Trophoblast cell (in vitro differentiated cells and primary cell): ENCODE data around the gene FAM117B.
A peak's percentile ranks its signal among the peaks of the same experiment; 100 is the strongest.

ENCODE experiments used
- DNase-seq, 2 donors: peaks; one replicate each; pipeline ENCODE4 v3.0.0-alpha.2; 2016
- H2AFZ ChIP-seq: 2 replicates; pipeline ENCODE4 v1.6.1; 2013; ENCODE audit warnings: low read length, moderate library complexity, mild to moderate bottlenecking; ENCODE audit not compliant: insufficient read depth, poor library complexity
- H2AK5ac ChIP-seq: 2 replicates; pipeline ENCODE4 v1.6.1; 2013; ENCODE audit warnings: mild to moderate bottlenecking, low read length
- H2BK120ac ChIP-seq: 2 replicates; pipeline ENCODE4 v1.6.1; 2013; ENCODE audit warnings: low read length, mild to moderate bottlenecking, moderate library complexity; ENCODE audit not compliant: insufficient read depth, poor library complexity
- H2BK12ac ChIP-seq: 2 replicates; pipeline ENCODE4 v1.6.1; 2013; ENCODE audit warnings: mild to moderate bottlenecking, low read length, moderate library complexity
- H2BK5ac ChIP-seq: 2 replicates; pipeline ENCODE4 v1.6.1; 2013; ENCODE audit warnings: low read length, low read depth, moderate library complexity, mild to moderate bottlenecking; ENCODE audit not compliant: poor library complexity
- H3K14ac ChIP-seq: 2 replicates; pipeline ENCODE4 v1.6.1; 2013; ENCODE audit warnings: mild to moderate bottlenecking, low read length
- H3K18ac ChIP-seq: 2 replicates; pipeline ENCODE4 v1.6.1; 2013; ENCODE audit warnings: mild to moderate bottlenecking, low read length
- H3K23ac ChIP-seq: 2 replicates; pipeline ENCODE4 v1.6.1; 2013; ENCODE audit warnings: low read length
- H3K27ac ChIP-seq: 2 replicates; pipeline ENCODE4 v1.5.1; 2013; ENCODE audit warnings: low read depth, mild to moderate bottlenecking, inconsistent platforms, low read length, moderate library complexity
- H3K27me3 ChIP-seq: 2 replicates; pipeline ENCODE4 v1.6.1; 2013; ENCODE audit warnings: inconsistent platforms, mild to moderate bottlenecking, low read length, moderate library complexity; ENCODE audit not compliant: insufficient read depth
- H3K36me3 ChIP-seq, 2 experiments: 1 replicate in 1 of 2; 2 replicates in 1 of 2; pipeline ENCODE4 v1.6.1; 2013; ENCODE audit warnings: low read length in 2 of 2, mild to moderate bottlenecking in 2 of 2, moderate library complexity in 1 of 2; ENCODE audit not compliant: insufficient read depth in 2 of 2, control insufficient read depth in 1 of 2
- H3K4ac ChIP-seq: 2 replicates; pipeline ENCODE4 v1.6.1; 2013; ENCODE audit warnings: low read depth, mild to moderate bottlenecking, low read length, moderate library complexity
- H3K4me1 ChIP-seq, 2 experiments: 1 replicate in 1 of 2; 2 replicates in 1 of 2; pipeline ENCODE4 v1.6.1; 2013; ENCODE audit warnings: low read length in 2 of 2, mild to moderate bottlenecking in 2 of 2, moderate library complexity in 1 of 2; ENCODE audit not compliant: insufficient read depth in 2 of 2, control insufficient read depth in 1 of 2
- H3K4me2 ChIP-seq: 2 replicates; pipeline ENCODE4 v1.6.1; 2013; ENCODE audit warnings: inconsistent platforms, mild to moderate bottlenecking, low read length, moderate library complexity
- H3K4me3 ChIP-seq: 2 replicates; pipeline ENCODE4 v1.5.1; 2013; ENCODE audit warnings: mild to moderate bottlenecking, low read depth, low read length, inconsistent platforms
- H3K79me1 ChIP-seq: one replicate; pipeline ENCODE4 v1.6.1; 2013; ENCODE audit warnings: low read length
- H3K79me2 ChIP-seq: 2 replicates; pipeline ENCODE4 v1.6.1; 2013; ENCODE audit warnings: low read length, mild to moderate bottlenecking; ENCODE audit not compliant: control insufficient read depth, insufficient read depth, poor library complexity
- H3K9ac ChIP-seq: 2 replicates; pipeline ENCODE4 v1.6.1; 2013; ENCODE audit warnings: mild to moderate bottlenecking, low read length
- H3K9me3 ChIP-seq: 2 replicates; pipeline ENCODE4 v1.6.1; 2013; ENCODE audit warnings: low read depth, mild to moderate bottlenecking, control low read depth, inconsistent platforms, low read length; ENCODE audit not compliant: insufficient read depth
- H4K12ac ChIP-seq: 2 replicates; pipeline ENCODE4 v1.6.1; 2013; ENCODE audit warnings: low read depth, mild to moderate bottlenecking, low read length, moderate library complexity
- H4K8ac ChIP-seq: 2 replicates; pipeline ENCODE4 v1.6.1; 2013; ENCODE audit warnings: low read depth, mild to moderate bottlenecking, low read length, moderate library complexity
- H4K91ac ChIP-seq: one replicate; pipeline ENCODE4 v1.6.1; 2013; ENCODE audit warnings: low read depth, mild to moderate bottlenecking, low read length, moderate library complexity
- WGBS: extraction: QIAGEN DNeasy Blood & Tissue Kit; methylation state at CpG from one replicate; pipeline ENCODE4 v1.1.7; 2013; ENCODE audit warnings: missing lambda C conversion rate; ENCODE audit not compliant: insufficient read length, insufficient coverage; ENCODE audit errors: extremely low coverage; 5-methylcytosine and 5-hydroxymethylcytosine counted together

FAM117B gene

GRCh38 chr2:202718614-202719013 lies 83.8 kb downstream of the FAM117B start:
- Histone ChIP-seq H3K4ac (no peak overlapping the region), H2BK120ac (no peak overlapping the region), H3K18ac (no peak overlapping the region), H3K27ac (no peak overlapping the region), H3K4me2 (no peak overlapping the region), H3K14ac (no peak overlapping the region), H3K27me3 (no peaks in the 10 kb centered on the region), H2BK12ac (no peak overlapping the region), H4K91ac (no peak overlapping the region), H3K9me3 (peaks cover 3% of the 10 kb centered on the region), H2AFZ (no peak overlapping the region), H4K12ac (no peak overlapping the region), H3K36me3 (no peaks in the 10 kb centered on the region), H2BK5ac (no peak overlapping the region), H2AK5ac (no peak overlapping the region), H4K8ac (no peak overlapping the region), H3K79me1 (no peaks in the 10 kb centered on the region), H3K23ac (no peak overlapping the region), H3K9ac (no peak overlapping the region), H3K4me3 (no peak overlapping the region), H3K79me2 (no peaks in the 10 kb centered on the region), H3K4me1 (peaks cover 3% of the 10 kb centered on the region in 2 experiments)
- DNase-seq, result peak in 1 of 2 donors; percentile 38
- no CpG with 5 or more reads among the region's 4 CpGs for WGBS

GRCh38 chr2:202720226-202720625 lies 85.5 kb downstream of the FAM117B start:
- H2AFZ ChIP-seq, result no peak overlapping the region
- no peaks in the 10 kb centered on the region for H3K36me3 ChIP-seq
- no peak overlapping the region for H3K9ac ChIP-seq
- no peak overlapping the region for H2AK5ac ChIP-seq
- no peaks in the 10 kb centered on the region for H3K79me1 ChIP-seq
- WGBS, result no CpG with 5 or more reads among the region's 2 CpGs
- peaks cover 3% of the 10 kb centered on the region for H3K9me3 ChIP-seq
- H4K91ac ChIP-seq, result no peak overlapping the region
- no peak overlapping the region for H4K12ac ChIP-seq
- H3K27me3 ChIP-seq, result no peaks in the 10 kb centered on the region
- peak; percentile 60 to 76 for DNase-seq
- no peak overlapping the region for H3K4me2 ChIP-seq
- no peak overlapping the region for H3K18ac ChIP-seq
- H3K4me1 ChIP-seq, result peaks cover 3% of the 10 kb centered on the region in 2 experiments
- no peak overlapping the region for H3K4me3 ChIP-seq
- H2BK120ac ChIP-seq, result no peak overlapping the region
- H3K23ac ChIP-seq, result no peak overlapping the region
- no peak overlapping the region for H2BK12ac ChIP-seq
- H3K4ac ChIP-seq, result no peak overlapping the region
- H3K27ac ChIP-seq, result no peak overlapping the region
- no peaks in the 10 kb centered on the region for H3K79me2 ChIP-seq
- no peak overlapping the region for H3K14ac ChIP-seq
- no peak overlapping the region for H2BK5ac ChIP-seq
- no peak overlapping the region for H4K8ac ChIP-seq

GRCh38 chr2:202721621-202722020 lies 86.9 kb downstream of the FAM117B start:
- Histone ChIP-seq H3K18ac (no peak overlapping the region), H3K4me2 (no peak overlapping the region), H2AK5ac (no peak overlapping the region), H2AFZ (no peak overlapping the region), H4K8ac (no peak overlapping the region), H3K4me3 (no peak overlapping the region), H3K14ac (no peak overlapping the region), H3K27me3 (no peaks in the 10 kb centered on the region), H2BK120ac (no peak overlapping the region), H2BK5ac (no peak overlapping the region), H3K4me1 (peaks cover 3% of the 10 kb centered on the region in 2 experiments), H4K12ac (no peak overlapping the region), H3K9ac (no peak overlapping the region), H3K79me2 (no peaks in the 10 kb centered on the region), H3K36me3 (no peaks in the 10 kb centered on the region), H3K9me3 (peaks cover 3% of the 10 kb centered on the region), H2BK12ac (no peak overlapping the region), H3K23ac (no peak overlapping the region), H3K4ac (no peak overlapping the region), H3K27ac (no peak overlapping the region), H3K79me1 (no peaks in the 10 kb centered on the region), H4K91ac (no peak overlapping the region)
- peak; percentile 21 to 58 for DNase-seq
- no CpG with 5 or more reads among the region's 3 CpGs for WGBS

- H3K9me3 ChIP-seq, result no peaks in the 10 kb centered on the region
- H3K4ac ChIP-seq, result no peak overlapping the region
- no peak overlapping the region for H3K4me2 ChIP-seq
- H3K18ac ChIP-seq, result no peak overlapping the region
- H3K9ac ChIP-seq, result no peak overlapping the region
- no peaks in the 10 kb centered on the region for H3K4me1 ChIP-seq
- no peak overlapping the region for H3K14ac ChIP-seq
- no peak overlapping the region for H4K8ac ChIP-seq
- no peak overlapping the region for H3K4me3 ChIP-seq
- H3K27me3 ChIP-seq, result no peaks in the 10 kb centered on the region
- no peak overlapping the region for H2BK120ac ChIP-seq
- H3K79me2 ChIP-seq, result no peaks in the 10 kb centered on the region
- no peak overlapping the region for H4K91ac ChIP-seq
- no CpG with 5 or more reads among the region's 5 CpGs for WGBS
- no peak overlapping the region for H2BK12ac ChIP-seq
- no peak overlapping the region for H3K23ac ChIP-seq
- no peak for DNase-seq
- H2BK5ac ChIP-seq, result no peak overlapping the region
- H3K27ac ChIP-seq, result no peak overlapping the region
- H2AFZ ChIP-seq, result no peak overlapping the region
- no peak overlapping the region for H2AK5ac ChIP-seq
- no peak overlapping the region for H4K12ac ChIP-seq
- H3K36me3 ChIP-seq, result no peaks in the 10 kb centered on the region
- H3K79me1 ChIP-seq, result no peaks in the 10 kb centered on the region
Observed at GRCh38 chr2:202723746-202724145, 89.0 kb downstream of the FAM117B start.
